Measurements from ENCODE around the gene CAMP.

CAMP gene

GRCh38 chr3:48180531-48181253 lies 42.6 kb upstream of the CAMP start:
- Histone ChIP-seq H4K8ac (ENCODE audit: low read depth, low read length) (no peak overlapping the region), H3K9ac (ENCODE audit: low read depth, low read length, poor library complexity) (no peak overlapping the region), H3K4ac (ENCODE audit: low read length) (no peak overlapping the region), H3K18ac (ENCODE audit: low read length) (no peak overlapping the region), H2BK12ac (ENCODE audit: low read length) (no peak overlapping the region), H3K27me3 (ENCODE audit: control insufficient read depth in 3 of 3, insufficient read depth in 3 of 3, low read depth in 1 of 3, low read length in 3 of 3) (no peaks in the 10 kb centered on the region), H3K14ac (ENCODE audit: low read length) (no peak overlapping the region), H3K4me1 (ENCODE audit: control insufficient read depth in 2 of 2, insufficient read depth in 1 of 2, low read depth in 1 of 2, low read length in 2 of 2) (peaks cover 0 to 2% of the 10 kb centered on the region in 2 donors), H3K4me3 (ENCODE audit: low read length in 2 of 2) (no peak overlapping the region), H2BK120ac (ENCODE audit: low read depth, low read length) (no peak overlapping the region), H2AK5ac (ENCODE audit: low read depth, low read length) (no peak overlapping the region), H2BK15ac (ENCODE audit: low read length) (no peak overlapping the region), H3K23ac (ENCODE audit: low read depth, low read length, poor library complexity) (no peak overlapping the region), H2AFZ (ENCODE audit: low read length) (no peak overlapping the region), H3K36me3 (replicated peaks in 1 of 2; ENCODE audit: control insufficient read depth in 2 of 2, insufficient read depth in 2 of 2, low read length in 2 of 2) (peaks cover 55 to 100% of the 10 kb centered on the region in 2 donors), H3K4me2 (ENCODE audit: insufficient read depth, low read length, poor library complexity, severe bottlenecking) (no peak overlapping the region), H3K79me1 (ENCODE audit: low read depth, low read length) (peaks cover 3% of the 10 kb centered on the region), H4K91ac (ENCODE audit: low read depth, low read length, poor library complexity) (no peak overlapping the region), H3K27ac (replicated peaks; ENCODE audit: low read length) (no peak overlapping the region), H2BK5ac (ENCODE audit: low read length) (no peak overlapping the region), H3K9me3 (replicated peaks in 1 of 2; ENCODE audit: control insufficient read depth in 2 of 2, insufficient read depth in 1 of 2, low read depth in 1 of 2, low read length in 2 of 2) (no peaks in the 10 kb centered on the region)
- WGBS, 2 donors (ENCODE audit: extremely low coverage in 2 of 2, insufficient read length in 2 of 2, insufficient replicate concordance in 1 of 2): no CpG with 5 or more reads among the region's 5 CpGs
- no peak for DNase-seq (ENCODE audit: low spot score)

- H4K8ac ChIP-seq (ENCODE audit: low read depth, low read length): no peak overlapping the region
- H3K4me3 ChIP-seq (ENCODE audit: low read length in 2 of 2): no peak overlapping the region
- H2BK12ac ChIP-seq (ENCODE audit: low read length): no peak overlapping the region
- H2BK5ac ChIP-seq (ENCODE audit: low read length): no peak overlapping the region
- no peak overlapping the region for H2BK120ac ChIP-seq (ENCODE audit: low read depth, low read length)
- no peak overlapping the region for H3K27ac ChIP-seq (replicated peaks; ENCODE audit: low read length)
- no peaks in the 10 kb centered on the region for H3K27me3 ChIP-seq (ENCODE audit: control insufficient read depth in 3 of 3, insufficient read depth in 3 of 3, low read depth in 1 of 3, low read length in 3 of 3)
- H4K91ac ChIP-seq (ENCODE audit: low read depth, low read length, poor library complexity): no peak overlapping the region
- peaks cover 9% of the 10 kb centered on the region for H3K79me1 ChIP-seq (ENCODE audit: low read depth, low read length)
- DNase-seq (ENCODE audit: low spot score): no peak
- no peak overlapping the region for H3K18ac ChIP-seq (ENCODE audit: low read length)
- peaks cover 9 to 12% of the 10 kb centered on the region in 2 donors for H3K4me1 ChIP-seq (ENCODE audit: control insufficient read depth in 2 of 2, insufficient read depth in 1 of 2, low read depth in 1 of 2, low read length in 2 of 2)
- H3K4me2 ChIP-seq (ENCODE audit: insufficient read depth, low read length, poor library complexity, severe bottlenecking): no peak overlapping the region
- no peak overlapping the region for H3K9ac ChIP-seq (ENCODE audit: low read depth, low read length, poor library complexity)
- no peaks in the 10 kb centered on the region for H3K9me3 ChIP-seq (replicated peaks in 1 of 2; ENCODE audit: control insufficient read depth in 2 of 2, insufficient read depth in 1 of 2, low read depth in 1 of 2, low read length in 2 of 2)
- H3K23ac ChIP-seq (ENCODE audit: low read depth, low read length, poor library complexity): no peak overlapping the region
- H2AK5ac ChIP-seq (ENCODE audit: low read depth, low read length): no peak overlapping the region
- no CpG with 5 or more reads among the region's 2 CpGs for WGBS, 2 donors (ENCODE audit: extremely low coverage in 2 of 2, insufficient read length in 2 of 2, insufficient replicate concordance in 1 of 2)
- H3K4ac ChIP-seq (ENCODE audit: low read length): no peak overlapping the region
- no peak overlapping the region for H2BK15ac ChIP-seq (ENCODE audit: low read length)
- H3K36me3 ChIP-seq (replicated peaks in 1 of 2; ENCODE audit: control insufficient read depth in 2 of 2, insufficient read depth in 2 of 2, low read length in 2 of 2): peaks cover 39 to 76% of the 10 kb centered on the region in 2 donors
- no peak overlapping the region for H3K14ac ChIP-seq (ENCODE audit: low read length)
- H2AFZ ChIP-seq (ENCODE audit: low read length): no peak overlapping the region
These were observed 39.0 kb upstream of the CAMP start for GRCh38 chr3:48184299-48184698.

- Histone ChIP-seq H2BK120ac (ENCODE audit: low read depth, low read length) (no peak overlapping the region), H4K8ac (ENCODE audit: low read depth, low read length) (no peak overlapping the region), H2AK5ac (ENCODE audit: low read depth, low read length) (no peak overlapping the region), H3K14ac (ENCODE audit: low read length) (no peak overlapping the region), H3K4me3 (ENCODE audit: low read length in 2 of 2) (no peak overlapping the region), H2AFZ (ENCODE audit: low read length) (no peak overlapping the region), H3K27me3 (ENCODE audit: control insufficient read depth in 3 of 3, insufficient read depth in 3 of 3, low read depth in 1 of 3, low read length in 3 of 3) (no peaks in the 10 kb centered on the region), H3K4ac (ENCODE audit: low read length) (no peak overlapping the region), H3K18ac (ENCODE audit: low read length) (no peak overlapping the region), H3K4me1 (ENCODE audit: control insufficient read depth in 2 of 2, insufficient read depth in 1 of 2, low read depth in 1 of 2, low read length in 2 of 2) (peaks cover 9 to 12% of the 10 kb centered on the region in 2 donors), H2BK15ac (ENCODE audit: low read length) (no peak overlapping the region), H3K36me3 (replicated peaks in 1 of 2; ENCODE audit: control insufficient read depth in 2 of 2, insufficient read depth in 2 of 2, low read length in 2 of 2) (peaks cover 34 to 68% of the 10 kb centered on the region in 2 donors), H3K4me2 (ENCODE audit: insufficient read depth, low read length, poor library complexity, severe bottlenecking) (no peak overlapping the region), H3K9ac (ENCODE audit: low read depth, low read length, poor library complexity) (no peak overlapping the region), H4K91ac (ENCODE audit: low read depth, low read length, poor library complexity) (no peak overlapping the region), H2BK5ac (ENCODE audit: low read length) (no peak overlapping the region), H3K79me1 (ENCODE audit: low read depth, low read length) (peaks cover 9% of the 10 kb centered on the region), H3K9me3 (replicated peaks in 1 of 2; ENCODE audit: control insufficient read depth in 2 of 2, insufficient read depth in 1 of 2, low read depth in 1 of 2, low read length in 2 of 2) (no peaks in the 10 kb centered on the region), H2BK12ac (ENCODE audit: low read length) (no peak overlapping the region), H3K27ac (replicated peaks; ENCODE audit: low read length) (no peak overlapping the region), H3K23ac (ENCODE audit: low read depth, low read length, poor library complexity) (no peak overlapping the region)
- WGBS, 2 donors (ENCODE audit: extremely low coverage in 2 of 2, insufficient read length in 2 of 2, insufficient replicate concordance in 1 of 2): no CpG with 5 or more reads among the region's 4 CpGs
- DNase-seq (ENCODE audit: low spot score): no peak
These were observed 38.2 kb upstream of the CAMP start for GRCh38 chr3:48185129-48185528.

GRCh38 chr3:48186631-48187300 lies 36.5 kb upstream of the CAMP start:
- Histone ChIP-seq H3K36me3 (replicated peaks in 1 of 2; ENCODE audit: control insufficient read depth in 2 of 2, insufficient read depth in 2 of 2, low read length in 2 of 2) (peaks cover 27 to 52% of the 10 kb centered on the region in 2 donors), H2BK120ac (ENCODE audit: low read depth, low read length) (no peak overlapping the region), H3K27ac (replicated peaks; ENCODE audit: low read length) (no peak overlapping the region), H3K27me3 (ENCODE audit: control insufficient read depth in 3 of 3, insufficient read depth in 3 of 3, low read depth in 1 of 3, low read length in 3 of 3) (peaks cover 0 to 2% (median 0%) of the 10 kb centered on the region in 3 experiments), H2AFZ (ENCODE audit: low read length) (peak overlapping the region; percentile 87), H2AK5ac (ENCODE audit: low read depth, low read length) (no peak overlapping the region), H2BK5ac (ENCODE audit: low read length) (no peak overlapping the region), H3K23ac (ENCODE audit: low read depth, low read length, poor library complexity) (no peak overlapping the region), H4K8ac (ENCODE audit: low read depth, low read length) (no peak overlapping the region), H2BK15ac (ENCODE audit: low read length) (no peak overlapping the region), H2BK12ac (ENCODE audit: low read length) (no peak overlapping the region), H4K91ac (ENCODE audit: low read depth, low read length, poor library complexity) (no peak overlapping the region), H3K9ac (ENCODE audit: low read depth, low read length, poor library complexity) (peak overlapping the region; percentile 26), H3K9me3 (replicated peaks in 1 of 2; ENCODE audit: control insufficient read depth in 2 of 2, insufficient read depth in 1 of 2, low read depth in 1 of 2, low read length in 2 of 2) (no peaks in the 10 kb centered on the region), H3K4me2 (ENCODE audit: insufficient read depth, low read length, poor library complexity, severe bottlenecking) (peak overlapping the region; percentile 85), H3K18ac (ENCODE audit: low read length) (no peak overlapping the region), H3K4ac (ENCODE audit: low read length) (no peak overlapping the region), H3K4me3 (ENCODE audit: low read length in 2 of 2) (peak overlapping the region; percentile 71 to 94), H3K14ac (ENCODE audit: low read length) (no peak overlapping the region), H3K79me1 (ENCODE audit: low read depth, low read length) (peaks cover 9% of the 10 kb centered on the region), H3K4me1 (ENCODE audit: control insufficient read depth in 2 of 2, insufficient read depth in 1 of 2, low read depth in 1 of 2, low read length in 2 of 2) (peaks cover 9 to 17% of the 10 kb centered on the region in 2 donors)
- WGBS, 2 donors (ENCODE audit: extremely low coverage in 2 of 2, insufficient read length in 2 of 2, insufficient replicate concordance in 1 of 2): no CpG with 5 or more reads among the region's 7 CpGs
- DNase-seq (ENCODE audit: low spot score): no peak
